HG03045 (cell line): ENCODE data around the gene TMEM185B.
"Not testable (repeated sequence)": the region's sequence is repeated elsewhere in the genome, so short reads cannot be mapped to it uniquely, and the experiment has no call there.

Source experiments
- ATAC-seq: cut with Tn5 transposase; IDR thresholded peaks from one replicate; pipeline ENCODE4 v1.9.1; 2021; ENCODE audit warnings: mild to moderate bottlenecking, moderate library complexity; ENCODE audit not compliant: unreplicated experiment

The TMEM185B gene

DNA sequence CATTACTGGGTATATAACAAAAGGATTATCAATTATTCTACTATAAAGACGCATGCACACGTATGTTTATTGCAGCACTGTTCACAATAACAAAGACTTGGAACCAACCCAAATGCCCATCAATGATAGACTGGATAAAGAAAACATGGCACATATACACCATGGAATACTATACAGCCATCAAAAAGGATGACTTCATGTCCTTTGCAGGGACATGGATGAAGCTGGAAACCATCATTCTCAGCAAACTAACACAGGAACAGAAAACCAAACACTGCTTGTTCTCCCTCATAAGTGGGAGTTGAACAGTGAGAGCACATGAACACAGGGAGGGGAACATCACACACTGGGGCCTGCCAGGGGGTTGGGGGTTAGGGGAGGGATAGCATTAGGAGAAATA lies 12.0 kb upstream of the TMEM185B start:
- not testable (repeated sequence) for ATAC-seq

DNA sequence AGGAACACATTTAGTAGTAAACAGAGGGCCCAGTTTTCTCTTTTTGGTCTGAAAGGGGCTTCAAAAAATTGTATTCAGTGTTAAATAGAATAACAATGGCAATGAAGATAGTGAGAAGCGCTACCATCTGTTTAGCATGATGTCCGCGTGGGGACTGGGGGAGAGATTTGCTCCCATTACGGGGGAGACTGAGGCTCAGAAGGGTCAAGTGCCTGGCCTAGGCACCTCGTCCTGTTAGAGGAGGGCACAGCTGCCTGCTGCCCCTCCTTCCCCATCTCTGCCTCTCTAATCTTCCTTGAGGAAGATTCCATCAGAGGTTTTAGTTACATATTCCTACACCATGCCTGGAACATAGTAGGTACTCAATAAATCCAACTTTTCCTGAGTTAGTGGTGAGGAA lies 10.1 kb upstream of the TMEM185B start:
- ATAC-seq, result no peak

DNA sequence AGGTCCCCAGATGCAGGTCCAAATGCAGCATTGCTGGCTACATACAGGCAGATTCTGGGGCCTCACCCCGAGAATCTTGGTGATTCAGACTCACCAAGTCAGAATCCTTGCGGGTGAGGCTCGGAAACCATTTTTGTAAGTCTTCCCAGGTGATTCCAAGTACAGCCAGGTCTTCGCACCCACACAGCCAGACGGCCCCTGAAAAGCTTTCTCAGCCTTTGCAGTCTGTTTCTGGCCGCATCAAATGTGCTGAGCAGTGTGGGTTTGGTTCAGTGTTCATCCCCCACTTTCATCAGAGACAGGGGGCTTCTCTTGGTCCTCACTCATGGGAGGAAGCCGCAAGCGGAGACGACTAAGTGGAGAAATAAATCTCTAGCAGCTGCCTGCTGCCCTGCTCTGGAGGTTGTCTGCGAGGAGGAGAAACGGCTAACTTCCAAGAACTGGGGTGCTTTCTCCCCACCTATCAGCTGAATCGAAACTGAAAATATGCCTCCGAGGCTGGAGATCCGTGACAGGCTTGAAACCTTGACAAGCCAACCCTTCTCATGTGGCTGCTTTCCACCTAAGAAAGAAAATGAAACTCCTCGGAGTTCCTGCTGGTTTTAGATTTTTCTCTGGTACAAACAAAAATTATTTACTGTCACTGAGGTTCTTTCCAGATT lies 8.9 kb upstream of the TMEM185B start:
- ATAC-seq, result peak; percentile 86

DNA sequence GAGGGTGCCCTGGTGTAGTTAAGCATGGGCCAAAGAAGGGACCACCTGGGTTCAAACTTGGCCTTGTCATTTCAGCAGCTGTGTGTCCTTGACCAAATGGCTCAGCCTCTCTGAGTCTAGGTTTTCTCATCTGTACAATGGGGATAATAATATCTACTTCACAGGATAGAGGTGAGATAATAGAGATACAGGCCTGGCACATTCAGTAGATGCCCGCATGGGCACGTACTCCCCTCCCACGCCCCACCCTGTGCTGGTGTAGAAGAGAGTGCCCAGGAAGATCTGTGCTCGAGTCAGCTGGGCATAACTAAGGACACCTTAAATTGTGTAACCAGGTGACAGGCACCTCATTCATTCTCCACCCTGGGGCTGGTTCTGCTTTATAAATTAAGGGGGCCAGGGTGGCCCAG lies 8.4 kb upstream of the TMEM185B start:
- peak; percentile 10 for ATAC-seq

DNA sequence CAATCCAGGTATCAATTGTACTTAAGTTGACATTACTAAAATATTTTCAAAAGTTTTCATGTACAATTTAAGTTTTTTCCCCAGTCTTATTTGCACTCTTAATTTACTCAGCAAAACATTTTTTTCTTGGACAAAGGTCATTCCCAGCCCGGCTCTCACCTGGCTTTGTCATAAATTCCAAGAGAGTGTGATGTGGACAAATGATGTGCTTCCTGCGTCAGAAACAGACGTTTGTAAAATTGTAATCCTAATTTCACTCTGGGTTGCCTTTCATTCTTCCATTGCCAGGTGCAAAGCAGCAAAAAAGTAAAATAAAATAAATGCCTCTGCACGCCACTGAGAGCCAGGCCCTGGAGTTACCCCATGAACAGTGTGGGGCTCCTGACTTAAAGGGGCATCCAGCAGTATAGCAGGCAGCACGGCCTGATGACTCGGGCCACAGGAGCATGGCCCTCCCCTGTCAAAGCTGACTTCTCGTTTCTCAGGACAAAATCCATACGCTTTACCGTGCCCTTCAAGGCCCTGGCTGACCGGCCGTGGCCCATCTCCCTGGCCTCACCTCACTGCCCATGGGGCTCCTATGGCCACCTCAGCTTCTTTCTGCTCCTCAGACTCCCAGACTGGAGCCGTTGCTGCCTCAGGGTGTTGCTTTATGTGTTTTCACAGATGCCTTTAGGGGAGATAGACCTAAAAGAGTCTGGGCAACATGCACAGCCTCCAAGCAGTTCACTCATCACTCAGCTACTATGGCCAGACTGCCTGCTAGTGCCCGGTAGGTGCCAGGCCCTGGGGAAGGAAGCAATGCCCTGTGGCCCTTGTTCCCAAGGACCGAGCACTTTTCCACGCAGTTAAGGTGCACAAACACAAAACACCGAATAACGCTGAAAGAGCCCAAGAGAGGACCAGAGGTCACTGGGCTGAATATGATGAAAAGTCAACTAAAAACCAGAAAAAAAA lies 7.6 kb upstream of the TMEM185B start:
- no peak for ATAC-seq

DNA sequence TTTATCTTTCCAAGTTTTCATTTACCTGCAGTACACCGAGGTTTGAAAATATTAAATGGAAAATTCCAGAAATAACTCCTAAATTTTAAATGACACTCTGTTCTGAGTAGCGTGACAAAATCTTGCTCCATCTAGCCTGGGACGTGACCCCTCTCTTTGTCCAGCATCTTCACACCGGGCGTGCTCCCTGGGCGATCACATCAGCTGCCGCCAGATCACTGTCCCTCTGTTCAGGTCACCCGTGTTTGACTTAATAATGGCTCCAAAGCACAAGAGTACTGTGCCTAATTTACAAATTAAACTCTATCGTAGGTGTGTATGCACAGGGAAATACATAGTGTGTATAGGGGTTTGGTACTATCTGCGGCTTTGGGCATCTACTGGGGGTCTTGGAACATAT lies 6.1 kb upstream of the TMEM185B start:
- ATAC-seq, result no peak

DNA sequence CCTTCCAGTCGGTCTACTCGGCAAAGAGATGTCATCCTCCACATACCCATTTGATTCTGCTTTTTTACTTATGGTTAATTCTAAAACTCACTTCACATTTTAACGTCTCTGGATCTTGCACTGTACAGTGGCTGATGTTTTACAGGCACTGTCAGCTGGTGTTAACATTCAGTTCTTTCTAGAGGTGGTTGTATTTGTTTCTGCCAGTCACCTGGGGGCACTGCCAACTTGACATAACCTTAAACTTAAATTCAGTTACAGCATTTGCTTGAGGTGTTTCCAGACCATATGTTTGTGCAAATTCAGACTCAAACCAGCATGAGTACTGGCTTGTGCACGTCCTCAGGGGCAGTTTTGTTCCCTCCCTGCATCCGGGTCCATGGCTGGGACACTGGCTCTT lies 5.3 kb upstream of the TMEM185B start:
- no peak for ATAC-seq

DNA sequence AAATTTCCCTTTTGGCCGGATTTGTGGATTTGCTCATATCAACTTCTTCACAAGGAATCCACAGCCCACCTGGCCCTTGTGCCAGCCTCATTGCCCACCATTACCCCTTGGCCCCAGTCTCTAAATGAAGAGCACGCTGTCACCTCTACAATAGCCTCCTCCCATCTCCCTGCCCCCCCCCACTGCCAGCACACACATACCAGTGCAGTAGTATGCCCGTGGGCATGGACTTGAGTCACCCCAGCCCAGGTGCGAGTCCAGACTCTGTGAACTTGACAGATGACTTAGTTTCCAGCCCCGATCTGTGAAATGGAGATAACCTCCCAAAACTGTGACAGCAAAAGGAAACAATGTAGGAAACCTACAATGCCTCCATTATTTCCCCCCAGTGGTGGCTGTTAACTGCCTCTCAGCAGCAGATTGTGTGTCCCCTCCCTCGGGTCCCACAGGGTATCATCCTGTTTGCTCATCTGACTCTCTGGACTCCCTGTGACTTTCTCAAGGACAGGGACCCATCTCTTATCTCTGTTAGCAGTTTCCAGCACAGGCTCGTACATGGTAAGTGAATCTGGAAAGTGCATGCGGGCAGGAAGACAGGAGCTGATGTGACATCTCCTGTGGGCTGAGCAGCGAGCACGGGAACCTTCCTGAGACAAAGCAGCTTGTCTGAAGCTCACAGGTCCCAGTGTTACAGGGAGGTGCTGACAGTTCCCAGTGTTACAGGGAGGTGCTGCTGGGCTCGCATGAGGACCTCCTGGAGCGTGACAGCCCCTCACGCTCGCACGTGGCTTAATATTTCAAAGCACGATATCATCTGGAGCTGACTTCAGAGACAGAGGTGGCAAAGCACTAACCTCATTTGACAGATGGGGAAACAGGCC lies 4.2 kb upstream of the TMEM185B start:
- no peak for ATAC-seq

DNA sequence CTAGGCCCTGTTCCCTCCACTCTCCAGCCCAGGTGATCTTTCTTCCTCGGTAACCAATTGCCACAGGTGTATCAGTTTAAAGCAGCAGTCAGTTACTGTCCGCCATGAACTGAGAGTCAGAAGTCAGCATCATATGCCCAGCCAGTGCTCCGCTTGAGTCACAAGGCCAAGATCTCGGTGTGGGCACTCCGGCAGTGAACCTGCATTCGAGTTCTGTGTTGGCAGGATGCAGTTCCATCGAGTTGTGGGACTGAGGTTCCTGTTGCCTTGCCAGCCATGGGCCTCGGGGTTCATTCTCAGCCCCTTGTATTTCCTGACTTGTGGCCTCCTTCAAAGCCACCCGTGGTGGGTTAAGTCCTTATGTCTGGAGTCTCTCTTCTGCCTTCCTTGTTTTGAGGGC lies 3.1 kb upstream of the TMEM185B start:
- no peak for ATAC-seq

DNA sequence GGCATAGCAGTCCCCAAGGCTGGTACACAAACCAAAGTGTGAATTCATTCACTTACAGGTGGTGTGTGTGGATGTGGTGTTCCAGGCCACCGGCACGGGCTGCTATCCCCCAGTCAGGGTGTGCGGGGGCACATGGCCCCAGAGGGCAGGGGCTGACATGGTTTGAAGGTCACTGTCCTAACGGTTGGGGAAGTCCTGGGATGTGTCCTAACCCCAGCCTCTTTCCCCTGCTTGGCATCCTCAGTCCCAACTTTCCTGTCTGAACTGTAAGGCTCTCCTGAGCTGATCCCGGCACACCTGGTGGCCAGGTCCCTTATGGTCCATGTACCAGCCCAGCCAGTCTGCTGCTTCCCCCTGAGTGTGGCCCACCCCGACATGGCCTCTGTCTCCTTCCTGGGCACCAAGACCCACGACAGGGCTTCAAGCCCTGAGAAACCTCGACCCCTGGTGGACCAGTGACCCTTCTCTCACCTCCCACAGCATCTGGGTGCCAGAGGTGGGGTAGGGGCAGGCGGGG lies 2.4 kb upstream of the TMEM185B start:
- no peak for ATAC-seq

DNA sequence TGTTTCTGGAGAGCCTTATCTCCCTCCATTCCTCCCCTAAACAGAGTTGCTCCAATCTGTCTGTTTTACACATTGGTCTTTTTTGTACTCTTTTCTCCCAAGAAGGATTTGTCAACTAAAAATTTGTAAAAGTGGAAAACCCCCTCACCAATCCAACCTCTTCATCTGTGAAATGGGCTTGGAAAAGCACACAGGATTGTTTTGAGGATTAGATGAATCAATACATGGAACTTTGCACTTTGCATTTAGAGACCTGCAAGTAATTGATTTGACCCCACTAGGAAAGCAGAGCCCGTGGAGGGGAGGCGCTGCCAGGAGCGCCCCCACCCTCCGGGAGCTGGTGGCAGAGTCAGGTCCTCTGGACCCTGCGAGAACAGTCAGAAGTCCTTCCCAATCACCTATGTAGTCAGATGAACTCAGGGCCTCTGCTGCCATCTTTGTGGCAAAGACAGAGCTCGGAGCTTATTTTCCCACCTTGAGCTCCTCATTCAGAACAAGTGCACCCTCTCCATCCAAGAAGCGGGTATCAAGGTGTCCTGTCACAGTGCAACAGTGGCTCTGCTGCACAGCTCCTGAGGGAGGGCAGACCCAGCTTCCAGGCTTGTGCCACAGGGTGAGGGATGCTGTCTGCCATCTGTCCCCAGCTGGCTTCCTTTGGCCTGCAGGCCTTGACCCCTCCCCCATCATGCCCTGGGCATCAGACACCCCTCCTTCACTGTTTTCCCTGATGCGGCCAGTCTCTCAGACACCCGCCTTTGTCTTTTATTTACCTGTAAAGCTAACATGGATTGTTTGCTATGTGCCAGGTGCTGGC lies 1.7 kb upstream of the TMEM185B start:
- no peak for ATAC-seq

DNA sequence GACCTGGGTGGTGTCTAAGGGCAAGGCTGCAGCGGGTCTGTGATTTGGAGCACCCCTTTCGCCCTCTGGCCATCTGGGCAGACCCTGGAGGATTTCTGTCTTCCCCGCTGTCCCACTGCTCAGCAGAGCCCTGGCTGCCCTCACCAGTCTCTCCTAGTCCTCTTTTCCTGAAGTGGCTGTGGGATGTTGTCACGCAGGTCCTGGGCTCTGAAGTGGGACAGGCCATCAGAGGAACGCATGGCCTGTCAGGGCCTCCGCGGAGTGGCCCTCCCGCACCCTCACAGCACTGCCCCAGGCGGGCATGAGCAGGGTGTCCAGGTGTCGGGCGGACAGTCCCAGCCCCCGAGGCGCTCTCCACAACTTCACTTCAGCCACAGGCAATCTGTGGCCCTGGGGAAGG lies 1.1 kb upstream of the TMEM185B start:
- ATAC-seq, result no peak

DNA sequence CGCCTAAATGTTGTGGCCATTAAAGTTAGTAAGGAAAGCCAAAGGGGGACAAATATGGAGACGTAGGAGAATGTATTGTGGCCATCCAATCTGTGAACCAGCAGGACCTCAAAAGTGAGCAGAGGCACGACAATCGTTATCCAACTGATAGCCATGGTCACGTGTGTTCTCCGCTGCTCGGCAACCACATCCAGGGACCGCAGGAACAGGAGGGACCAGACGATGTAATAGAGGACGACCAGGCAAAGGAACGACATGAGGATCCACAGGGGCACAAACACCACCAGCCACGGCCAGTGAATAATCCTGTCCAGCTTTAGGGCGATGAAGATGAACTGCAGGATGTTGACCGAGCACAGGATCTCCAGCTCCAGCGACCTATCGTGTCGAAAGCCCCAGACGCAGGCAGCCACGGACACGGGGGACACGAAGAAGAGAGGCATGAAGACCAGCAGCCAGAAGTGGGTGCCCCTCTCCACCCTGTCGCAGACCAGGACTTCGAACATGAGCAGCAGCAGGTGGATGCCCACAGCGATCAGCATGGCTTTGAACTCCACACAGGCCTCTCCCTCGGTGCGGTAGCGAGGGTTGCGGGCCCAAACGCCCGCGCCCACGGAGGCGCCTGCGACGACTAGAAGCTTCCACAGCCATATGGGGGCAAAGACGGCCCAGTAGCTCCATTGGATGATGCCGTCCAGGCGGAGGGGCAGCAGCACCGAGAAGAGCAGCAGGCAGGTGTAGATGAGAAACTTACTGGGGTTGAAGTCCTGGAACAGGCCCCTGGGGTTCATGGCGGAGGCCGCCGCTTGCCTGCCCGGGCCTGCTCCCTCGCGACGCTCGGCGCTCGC lies 790 bp downstream of the TMEM185B start:
- ATAC-seq, result no peak

DNA sequence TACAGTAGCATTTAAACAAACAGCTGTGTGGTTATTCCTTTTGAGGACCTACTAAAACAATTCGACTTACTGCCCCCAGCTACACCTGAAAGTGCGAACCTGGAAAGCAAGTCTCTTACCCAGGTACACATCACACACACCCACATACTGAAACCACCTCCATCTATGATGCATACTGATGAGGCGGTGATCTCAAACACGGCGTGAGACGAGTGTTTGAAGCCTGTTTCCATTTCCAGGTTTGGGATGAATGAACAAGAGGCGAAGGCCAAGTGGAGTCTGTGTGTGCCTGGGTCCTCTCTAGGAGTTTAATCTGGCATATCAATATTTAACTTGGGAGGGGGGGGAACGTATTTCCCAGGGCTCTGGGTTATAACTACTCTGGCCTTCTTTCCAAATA lies 1.6 kb downstream of the TMEM185B start:
- ATAC-seq, result no peak

DNA sequence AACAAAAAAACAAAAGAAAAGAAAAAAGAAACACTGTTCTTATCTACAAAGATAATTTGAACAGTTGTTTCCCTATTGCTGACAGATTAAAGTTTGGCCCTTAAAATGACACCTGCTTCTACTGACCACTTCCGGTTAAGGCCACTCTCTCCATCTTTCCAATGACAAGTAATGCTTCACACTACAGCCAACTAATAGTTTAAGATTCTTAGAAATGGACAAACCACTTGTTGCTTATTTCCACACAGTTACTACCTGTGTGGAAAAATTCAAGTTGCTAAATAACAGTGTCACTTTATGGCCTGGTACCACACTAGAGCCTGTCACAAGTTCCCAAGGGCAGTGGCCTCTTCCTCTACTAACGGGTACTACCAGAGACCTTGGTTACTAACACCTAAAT lies 2.4 kb downstream of the TMEM185B start:
- ATAC-seq, result no peak

DNA sequence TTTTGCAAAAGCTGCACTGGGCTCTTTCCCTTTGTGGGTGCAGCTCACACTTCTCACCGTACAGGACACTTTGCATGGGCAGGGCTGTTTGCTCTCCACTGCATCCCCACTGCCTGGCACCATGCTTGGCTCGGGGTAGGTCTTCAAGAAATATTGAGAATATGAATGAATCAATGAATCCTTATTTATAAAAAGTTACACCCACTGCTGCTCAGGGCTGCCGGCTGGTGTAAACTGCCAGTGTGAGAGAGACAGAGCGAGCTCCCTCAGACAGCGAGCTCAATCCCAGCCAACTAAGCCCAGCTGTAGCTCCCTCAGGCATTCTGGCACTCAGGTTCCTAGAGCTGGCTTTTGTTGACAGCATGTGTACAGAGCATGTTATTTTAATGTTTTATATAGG lies 3.4 kb downstream of the TMEM185B start:
- ATAC-seq, result no peak

DNA sequence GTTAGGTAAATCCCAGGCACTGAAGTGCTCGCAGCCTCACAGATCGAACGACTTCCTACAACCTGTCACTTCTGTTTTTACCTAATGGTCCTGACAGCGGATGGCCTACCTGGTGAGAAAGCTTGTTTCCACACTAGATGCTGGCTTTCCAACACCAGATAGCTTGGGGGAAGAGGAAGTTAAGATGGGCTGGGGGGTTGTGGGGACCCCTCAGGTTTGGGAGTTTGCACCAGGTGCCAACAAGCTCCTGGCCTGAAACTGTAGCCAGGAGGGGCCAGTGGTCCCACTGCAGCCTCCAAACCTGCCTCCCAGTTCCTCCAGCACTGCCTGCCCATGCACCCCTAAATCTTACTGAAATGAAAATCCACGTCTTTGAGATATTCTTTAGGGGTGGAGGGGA lies 3.9 kb downstream of the TMEM185B start:
- ATAC-seq, result no peak

DNA sequence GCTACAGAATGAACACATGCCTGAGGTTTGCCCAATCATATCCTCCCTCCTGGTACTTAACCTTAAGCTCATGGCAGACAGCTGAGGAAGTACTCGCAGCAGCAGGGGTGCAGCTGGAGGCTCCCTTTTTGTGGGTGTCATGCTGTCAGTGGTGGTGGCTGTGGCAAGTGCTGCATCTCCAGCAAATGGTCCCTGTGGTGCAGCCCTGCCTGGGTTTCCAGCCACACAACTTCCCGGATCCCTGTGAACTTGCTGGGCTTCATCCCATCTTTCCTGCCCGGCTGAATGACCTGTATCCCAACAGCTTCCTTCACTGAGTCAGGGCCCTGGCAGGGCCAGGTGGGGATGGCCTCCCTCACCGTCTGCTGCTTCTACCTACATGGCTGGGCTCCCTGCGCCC lies 5.0 kb downstream of the TMEM185B start:
- no peak for ATAC-seq

DNA sequence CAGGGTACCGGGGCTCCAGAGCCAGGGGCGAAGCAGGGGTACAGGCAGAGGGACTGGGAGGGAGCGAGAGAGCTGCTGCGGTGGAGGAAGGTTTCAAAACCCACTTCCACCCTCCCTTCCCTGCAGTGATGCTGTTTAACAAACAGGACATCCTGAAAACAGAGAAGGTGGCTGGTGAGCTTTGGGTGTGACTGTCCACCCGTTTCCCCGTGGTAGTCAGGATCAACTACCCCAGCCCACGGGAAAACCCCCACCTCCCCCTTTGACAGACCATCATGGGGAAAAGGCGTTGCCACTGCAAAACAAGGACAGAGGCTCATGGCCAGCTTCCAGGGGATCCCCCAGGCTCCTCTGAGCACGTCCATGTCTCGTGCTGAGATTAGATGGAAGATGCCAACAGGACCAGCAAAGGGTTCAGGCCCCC lies 12.9 kb downstream of the TMEM185B start:
- no peak for ATAC-seq
